NCI-H524 treated with DMSO at 0.1 percent for 48 hours (cell line): ENCODE measurements around the gene DNAH8.
"Not testable (repeated sequence)": the region's sequence is repeated elsewhere in the genome, so short reads cannot be mapped to it uniquely, and the experiment has no call there.

Experiments used
- DNase-seq: peaks from one replicate; lab custom pipeline; 2025; lab: John Stamatoyannopoulos, UW

DNAH8 gene

DNA sequence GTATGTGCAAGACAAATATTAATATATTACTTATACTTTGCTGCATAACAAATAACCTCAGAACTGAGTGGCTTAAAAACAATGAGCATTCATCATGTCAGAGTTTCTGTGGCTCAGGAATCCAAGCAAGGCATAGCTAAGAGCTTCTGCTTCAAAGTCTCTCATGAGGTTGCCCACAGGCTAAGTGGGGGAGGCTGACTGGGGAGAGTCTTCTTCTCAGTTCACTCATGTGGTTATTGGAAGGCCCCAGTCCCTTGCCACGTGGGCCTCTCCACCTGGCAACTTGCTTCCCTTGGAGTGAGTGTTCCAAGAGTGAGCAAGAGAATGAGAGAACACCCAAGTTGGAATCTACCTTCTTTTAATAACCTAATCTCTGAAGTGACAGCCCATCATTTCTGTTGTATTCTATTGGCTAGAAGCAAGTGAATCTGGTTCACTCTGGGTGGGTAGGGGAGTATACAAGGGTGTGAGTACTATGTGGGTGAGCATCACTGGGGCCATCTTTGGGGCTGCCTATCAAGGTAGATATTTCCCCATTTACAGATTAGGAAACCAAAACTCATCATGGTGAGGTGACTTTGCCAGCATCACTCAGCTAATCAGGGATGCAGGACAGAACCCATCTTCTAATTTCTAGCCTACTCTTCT, 36.0 kb downstream of the DNAH8 start:
- no peak for DNase-seq

DNA sequence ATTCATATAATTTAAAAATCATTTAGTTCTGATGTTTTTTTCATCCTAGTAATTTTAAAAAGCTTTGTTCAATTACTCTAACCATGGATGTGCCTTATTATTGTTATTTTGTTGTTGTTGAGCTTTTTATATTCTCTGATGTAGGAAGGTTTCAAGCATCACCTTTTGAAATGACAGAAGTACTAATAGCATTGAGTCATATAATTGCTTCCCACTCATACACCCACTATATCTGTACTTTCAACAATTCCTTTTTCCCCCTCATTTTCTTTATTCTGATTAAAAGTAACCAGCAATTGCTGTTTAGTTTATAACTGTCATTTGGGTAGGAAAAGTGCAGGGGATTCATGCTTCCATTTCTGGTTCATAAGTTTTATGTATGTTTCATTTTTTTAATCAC, 38.6 kb downstream of the DNAH8 start:
- DNase-seq, result no peak

DNA sequence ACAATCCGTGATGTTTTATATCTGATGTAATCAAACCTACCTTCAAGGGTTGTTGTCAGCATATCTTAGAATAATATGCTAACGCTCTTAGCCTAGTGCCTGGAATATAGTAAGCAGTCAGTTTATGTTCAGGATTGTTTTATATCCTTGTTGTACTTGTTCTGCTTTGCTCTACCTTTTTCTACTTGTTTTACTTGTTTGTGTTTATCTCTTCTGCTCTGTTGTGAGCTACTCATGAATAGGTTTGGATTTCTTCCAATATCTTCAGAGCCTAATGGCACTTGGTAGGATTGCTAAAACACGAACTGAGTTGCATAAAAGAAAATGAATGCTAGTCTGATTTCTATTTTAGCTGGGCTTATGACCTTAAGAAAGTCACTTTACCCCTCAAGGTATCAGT, 40.1 kb downstream of the DNAH8 start:
- no peak for DNase-seq

DNA sequence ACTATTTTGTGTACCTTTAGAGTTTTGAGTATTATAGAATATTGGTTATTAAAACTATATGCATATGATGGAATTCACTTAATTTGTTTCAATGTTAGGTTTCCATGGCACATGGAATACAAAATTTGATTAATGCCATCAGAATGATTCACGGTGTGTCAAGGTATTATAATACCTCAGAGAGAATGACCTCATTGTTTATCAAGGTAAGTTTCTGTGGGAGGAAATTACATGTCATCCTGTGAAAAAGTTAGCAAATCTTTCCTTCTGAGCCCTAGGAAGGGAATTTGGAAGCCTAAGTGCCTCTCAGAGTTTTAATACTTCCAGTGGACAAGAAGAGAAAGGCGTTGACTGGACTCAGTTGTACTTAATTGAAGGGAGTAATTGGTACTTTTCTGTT, 40.8 kb downstream of the DNAH8 start:
- DNase-seq, result no peak

DNA sequence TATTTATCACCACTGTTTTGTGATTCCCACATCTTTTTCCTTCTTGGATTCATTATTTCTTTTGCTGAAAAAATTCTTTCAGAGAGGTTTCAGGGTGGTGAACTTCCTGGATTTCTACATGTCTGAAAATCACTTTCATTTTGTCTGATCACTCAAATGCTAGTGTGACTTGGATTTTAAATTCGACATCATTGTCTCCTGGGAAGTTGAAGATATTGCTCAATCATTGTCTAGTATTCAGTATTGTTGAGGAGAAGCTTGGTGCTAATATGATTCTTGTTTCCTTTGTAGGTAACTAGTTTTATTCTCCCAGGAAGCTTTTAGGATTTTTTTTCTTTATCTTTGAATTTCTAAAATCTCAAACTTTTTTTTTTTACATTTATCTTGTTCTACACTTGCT, 45.0 kb downstream of the DNAH8 start:
- no peak for DNase-seq

DNA sequence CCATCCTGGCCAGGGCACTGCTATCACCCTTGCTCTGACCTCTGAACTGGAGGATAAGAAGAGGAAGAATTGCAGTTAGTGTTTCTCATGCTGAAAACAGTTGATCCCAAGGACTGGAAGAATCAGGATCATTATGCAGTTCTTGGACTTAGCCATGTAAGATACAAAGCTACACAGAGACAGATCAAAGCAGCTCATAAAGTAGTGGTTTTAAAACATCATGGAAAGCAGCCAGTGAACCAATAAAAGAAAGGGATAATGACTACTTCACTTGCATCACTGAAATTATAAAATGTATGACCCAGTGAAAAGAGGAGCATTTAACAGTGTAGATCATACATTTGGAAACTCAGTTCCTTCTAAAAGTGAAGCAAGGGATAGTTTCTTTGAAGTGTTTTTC, 47.7 kb downstream of the DNAH8 start:
- no peak for DNase-seq

DNA sequence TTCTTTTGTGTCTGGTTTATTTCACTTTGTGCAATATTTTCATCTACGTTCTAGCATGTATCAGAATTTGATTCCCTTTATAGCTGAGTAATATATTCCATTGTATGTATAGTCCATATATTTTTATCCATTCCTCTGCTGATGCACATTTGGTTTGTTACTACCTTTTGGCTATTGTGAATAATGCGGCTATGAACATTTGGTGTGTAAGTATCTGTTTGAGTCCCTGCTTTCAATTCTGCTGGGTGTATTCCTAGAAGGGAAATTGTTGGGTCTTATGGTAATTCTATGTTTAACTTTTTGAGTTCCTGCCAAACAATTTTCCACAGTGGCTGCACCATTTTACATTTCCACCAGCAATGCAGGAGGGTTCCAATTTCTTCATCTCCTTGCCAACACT, 52.4 kb downstream of the DNAH8 start:
- no peak for DNase-seq

DNA sequence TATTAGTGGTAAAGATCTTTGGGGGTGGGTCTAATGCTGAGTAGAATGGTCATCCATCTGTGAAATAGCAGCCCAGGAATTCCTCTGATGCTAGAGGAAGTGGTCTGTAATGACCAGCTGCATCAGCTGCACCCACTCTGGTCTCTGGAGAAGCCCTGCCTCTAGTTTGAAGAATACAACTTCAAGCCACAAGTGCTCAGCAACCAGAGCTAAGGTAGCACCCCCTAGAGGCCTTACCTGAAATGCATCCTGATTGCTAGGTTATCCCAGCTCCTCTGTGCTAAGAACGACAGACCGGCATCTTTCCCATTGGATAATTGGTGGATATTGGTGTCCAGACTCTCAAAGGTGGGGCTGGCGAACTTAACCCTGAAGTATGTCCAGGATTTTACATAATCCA, 58.2 kb downstream of the DNAH8 start:
- no peak for DNase-seq

DNA sequence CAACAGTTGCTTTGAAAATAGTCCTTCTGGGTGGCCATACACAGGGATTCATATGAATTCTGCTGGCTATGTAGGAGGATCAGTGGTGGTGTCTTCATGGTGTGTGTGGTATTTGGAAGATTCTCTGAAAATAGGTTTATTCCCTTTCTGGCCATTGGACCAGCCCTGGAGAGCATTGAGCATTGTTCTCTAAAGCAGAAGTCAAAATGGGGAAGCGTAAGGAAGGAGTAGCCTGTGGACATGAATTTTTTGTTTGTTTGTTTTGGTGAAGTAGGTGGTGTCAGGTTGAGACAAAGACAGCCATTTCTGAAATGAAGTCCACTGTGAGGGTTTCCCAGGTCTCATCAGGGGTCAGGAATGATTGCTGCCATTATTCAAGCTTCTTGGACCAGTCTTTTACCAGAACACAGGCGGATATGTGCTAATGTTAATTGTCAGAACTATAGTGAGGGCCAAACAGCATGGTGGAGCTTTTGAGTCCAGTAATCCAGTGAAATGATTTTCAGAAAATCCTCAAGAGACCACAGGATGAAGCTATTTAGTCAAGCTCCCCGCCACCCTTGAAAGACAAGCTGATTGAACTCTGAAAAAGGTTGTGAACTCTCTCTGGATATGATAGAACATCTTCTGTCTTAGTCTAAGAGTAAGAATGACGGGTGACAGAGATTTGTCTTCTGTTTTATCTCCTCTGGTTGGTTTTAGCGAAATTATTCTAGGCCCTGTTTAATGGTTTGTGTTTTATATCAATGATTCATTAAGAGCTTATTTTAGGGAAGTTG, 60.0 kb downstream of the DNAH8 start:
- no peak for DNase-seq

DNA sequence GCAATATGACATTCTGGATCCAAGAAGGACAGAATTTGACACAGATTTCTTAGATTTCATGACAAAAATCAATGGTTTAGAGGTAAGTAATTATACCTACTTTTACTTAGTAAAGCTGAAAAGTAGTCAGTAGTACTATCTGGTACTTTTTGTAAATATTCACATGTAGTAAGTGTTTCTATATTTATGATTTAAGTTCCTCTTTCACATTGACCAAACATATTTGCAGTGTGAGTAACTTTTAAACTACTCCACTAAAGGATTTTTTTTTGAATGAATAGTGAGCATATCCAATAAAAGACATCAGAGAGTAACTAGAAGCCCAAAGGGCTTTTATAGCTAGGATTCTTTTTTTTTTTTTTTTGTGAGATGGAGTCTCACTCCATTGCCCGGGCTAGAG, 60.8 kb downstream of the DNAH8 start:
- no peak for DNase-seq

DNA sequence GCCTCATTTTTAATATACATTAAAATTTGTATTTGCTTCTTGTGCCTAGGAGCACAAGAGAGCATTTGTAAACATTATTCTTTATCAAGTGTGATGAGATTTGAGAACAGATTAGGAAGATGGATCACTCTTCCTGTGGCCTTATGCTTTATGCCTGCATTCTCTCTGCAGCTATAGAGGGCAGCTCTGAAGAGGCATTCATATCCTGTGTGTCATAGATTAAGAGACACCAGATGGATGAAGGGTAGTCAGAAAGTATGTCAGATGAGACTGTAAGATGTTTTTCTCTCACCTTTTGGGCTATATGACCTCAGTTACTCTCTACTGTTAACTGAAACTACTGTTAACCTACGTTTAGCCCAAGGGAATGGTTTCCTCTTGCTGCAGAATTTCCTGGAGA, 61.4 kb downstream of the DNAH8 start:
- DNase-seq, result peak; percentile 37

DNA sequence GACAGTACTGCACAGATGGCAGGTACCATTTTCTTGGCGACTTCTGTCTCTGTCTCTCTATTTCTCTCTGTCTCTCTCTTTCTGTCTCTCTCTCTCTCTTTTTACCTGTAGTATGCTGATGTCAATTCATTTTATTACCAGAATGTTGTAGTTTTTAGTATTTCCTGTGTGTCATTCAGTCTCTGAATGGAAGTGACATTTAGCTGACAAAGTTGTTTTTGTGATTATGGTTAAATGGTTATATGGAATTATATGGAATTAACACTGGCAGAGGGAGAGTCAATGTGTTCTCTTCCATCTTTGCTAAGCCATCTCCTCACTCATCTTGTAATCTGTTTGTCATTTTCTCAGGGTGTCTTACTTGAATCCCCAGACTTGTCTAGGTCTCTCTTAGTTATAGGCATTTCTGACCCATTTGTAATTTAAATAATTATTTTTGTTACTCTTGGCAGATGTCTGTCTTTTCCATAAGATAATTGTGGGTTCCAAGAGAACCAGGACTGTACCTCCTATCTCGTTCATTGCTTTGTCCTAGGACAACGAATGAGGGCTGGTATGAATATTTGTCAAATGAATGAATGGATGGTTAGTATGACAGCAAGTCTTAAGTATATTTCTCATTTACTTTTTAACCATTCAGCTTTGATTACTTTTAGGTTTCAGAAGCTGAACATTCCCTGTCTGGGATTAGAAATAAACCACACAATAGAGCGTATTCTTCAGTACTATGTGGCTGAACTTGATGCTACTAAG, 64.4 kb downstream of the DNAH8 start:
- DNase-seq, result no peak

DNA sequence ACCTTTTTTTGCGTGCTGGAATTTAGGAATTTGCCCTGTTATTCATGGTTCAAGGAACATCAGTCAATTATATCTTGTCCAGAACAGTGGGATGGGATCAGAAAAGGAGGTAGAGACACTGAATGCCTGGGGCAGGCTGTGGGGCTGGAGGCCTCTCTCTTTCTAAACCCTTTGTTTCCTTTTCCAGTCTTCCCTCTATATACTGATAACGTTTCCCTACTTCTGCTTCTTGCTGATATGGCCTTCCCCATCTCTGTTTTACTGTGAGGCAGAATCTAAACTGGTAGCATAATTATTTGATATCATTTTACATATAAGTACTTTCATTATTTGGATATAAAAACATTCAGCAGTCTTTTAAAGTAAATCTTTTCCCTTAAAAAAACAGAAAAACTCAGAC, 67.5 kb downstream of the DNAH8 start:
- DNase-seq, result no peak

DNA sequence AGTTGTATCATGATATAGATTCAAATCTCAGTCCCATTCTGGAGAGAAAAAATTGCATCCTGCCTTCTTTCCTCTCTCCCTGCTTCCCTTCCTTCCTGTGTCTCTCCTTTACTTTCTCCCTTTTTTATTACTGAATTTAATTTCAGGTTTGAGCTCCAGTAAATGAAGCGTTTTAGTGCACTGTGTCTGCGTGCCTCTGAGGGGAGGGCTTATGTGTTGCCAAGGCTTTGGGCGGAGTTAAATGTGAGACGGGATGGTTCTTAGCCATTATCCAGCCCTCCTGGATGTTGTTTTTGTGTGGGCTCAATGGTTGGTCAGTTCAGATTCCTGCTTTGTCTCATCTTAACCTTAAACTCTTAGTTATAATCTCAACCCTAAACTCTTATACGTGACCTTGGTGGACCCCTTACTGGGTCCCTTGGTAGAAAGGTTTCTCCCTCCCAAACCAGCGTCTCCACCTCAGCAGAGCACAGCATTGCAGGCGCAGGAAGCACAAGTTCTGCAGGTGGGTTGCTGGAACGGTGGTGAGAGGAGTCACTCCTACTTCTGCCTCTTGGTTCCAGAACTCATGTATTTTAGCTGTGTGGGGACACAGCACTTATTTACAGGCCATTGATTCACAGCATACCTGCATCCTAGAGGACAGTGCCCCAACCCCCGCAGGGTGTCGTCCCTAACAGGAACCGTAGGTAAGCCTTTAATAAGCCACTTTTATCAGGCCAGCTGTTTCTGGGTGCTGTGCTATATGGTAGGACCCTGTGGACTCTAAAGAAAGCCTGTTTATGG, 68.5 kb downstream of the DNAH8 start:
- peak; percentile 29 for DNase-seq

DNA sequence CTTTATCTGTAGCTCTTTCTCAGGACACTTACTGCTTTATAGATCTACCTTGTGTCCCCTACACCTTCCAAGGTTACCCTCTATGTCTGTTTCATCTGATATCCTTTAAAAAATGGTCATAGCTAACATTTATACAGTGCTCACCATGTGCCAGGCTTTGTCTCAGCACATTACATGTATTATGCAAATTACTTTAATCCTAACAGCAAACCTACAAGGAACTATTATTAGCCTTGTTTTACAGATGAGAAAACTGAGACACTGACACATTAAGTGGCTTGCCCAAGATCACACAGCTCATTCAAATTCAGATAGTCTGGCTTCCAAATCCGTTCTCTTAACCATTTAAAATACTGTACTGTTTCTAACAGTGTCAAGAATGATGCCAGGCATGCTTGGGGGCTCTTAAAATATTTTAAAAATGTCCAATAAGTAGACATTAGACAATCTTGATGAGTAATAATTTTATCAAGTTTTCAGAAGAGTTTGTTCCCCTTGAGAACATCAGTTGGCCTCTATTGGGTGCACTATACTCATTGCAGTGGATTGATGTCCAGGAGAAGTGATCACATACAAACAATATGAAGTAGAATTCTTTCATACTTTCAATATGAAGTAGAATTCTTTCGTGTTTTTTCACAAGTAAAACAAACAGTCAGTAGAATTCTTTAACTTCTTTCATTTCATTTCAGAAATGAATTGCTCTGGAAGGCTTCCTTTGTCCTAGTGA, 69.6 kb downstream of the DNAH8 start:
- DNase-seq, result no peak

DNA sequence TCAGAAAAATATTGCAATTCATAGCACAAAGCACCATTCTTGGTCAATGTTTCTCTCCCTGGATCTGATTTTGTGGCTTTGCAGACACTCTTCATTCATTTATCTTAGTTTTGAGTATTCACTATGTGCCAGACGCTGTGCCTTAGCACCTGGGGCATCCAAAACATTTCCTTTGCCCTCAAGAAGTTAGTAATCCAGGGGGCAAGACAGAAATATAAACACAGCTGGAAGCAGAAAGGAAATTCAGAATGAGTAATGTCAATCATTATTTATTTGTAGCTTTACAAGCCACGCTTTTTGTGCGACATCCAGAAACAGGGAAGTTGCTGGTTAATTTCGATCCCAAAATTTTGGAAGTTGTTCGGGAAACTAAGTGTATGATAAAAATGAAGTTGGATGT, 71.4 kb downstream of the DNAH8 start:
- DNase-seq, result no peak

DNA sequence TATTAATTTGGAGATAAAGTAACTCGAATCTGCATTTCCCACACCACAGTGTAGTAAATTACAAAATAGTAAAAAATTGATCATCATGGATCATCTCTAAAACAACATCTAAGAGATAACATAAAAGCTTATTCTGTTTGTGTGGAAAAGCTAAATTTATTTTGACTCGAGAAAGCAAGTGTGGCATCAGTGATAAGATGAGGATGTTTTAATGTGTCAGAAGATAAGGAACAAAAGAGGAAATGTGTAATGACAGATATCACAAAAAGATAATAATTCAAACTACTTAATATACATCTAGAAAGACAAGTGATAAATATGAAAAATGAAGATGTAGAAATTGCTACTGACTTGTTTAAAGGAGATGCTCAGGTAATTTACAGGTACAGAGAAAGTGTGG, 74.1 kb downstream of the DNAH8 start:
- no peak for DNase-seq

DNA sequence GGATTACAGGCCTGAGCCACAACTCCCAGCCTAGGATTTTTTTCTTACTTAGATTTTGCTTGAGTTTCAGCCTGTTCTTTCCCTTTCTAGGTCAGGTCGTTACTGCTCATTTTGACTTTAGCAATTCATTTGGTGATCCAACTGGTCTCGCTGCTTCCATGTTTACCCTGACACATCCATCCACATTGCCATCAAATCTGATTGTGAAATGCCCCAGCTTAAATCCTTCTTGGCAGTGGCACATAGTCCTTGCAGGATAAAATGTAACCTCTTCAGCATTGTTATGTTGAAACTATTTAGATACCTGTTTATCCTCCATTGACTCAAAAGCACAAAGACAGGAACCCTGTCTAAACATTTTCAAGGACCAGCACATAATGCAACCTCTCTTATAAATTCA, 77.2 kb downstream of the DNAH8 start:
- DNase-seq, result no peak

DNA sequence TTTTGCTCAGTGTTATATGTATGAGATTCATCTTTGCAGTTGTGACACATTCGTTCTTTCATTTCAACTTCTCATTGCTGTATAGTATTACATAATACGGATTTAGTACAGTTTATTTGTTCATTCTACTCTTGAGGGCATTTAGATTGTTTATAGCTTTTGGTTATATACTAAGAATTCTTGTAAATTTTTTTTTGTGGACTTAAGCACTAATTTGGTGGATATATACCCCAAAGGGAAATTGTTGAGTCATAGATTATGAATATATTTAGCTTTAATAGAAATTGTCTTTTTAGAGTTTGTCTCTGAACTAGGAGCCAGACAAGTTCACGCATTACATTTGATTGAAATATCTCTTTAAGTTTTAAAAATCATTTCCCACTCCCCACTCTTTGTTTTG, 79.6 kb downstream of the DNAH8 start:
- no peak for DNase-seq

DNA sequence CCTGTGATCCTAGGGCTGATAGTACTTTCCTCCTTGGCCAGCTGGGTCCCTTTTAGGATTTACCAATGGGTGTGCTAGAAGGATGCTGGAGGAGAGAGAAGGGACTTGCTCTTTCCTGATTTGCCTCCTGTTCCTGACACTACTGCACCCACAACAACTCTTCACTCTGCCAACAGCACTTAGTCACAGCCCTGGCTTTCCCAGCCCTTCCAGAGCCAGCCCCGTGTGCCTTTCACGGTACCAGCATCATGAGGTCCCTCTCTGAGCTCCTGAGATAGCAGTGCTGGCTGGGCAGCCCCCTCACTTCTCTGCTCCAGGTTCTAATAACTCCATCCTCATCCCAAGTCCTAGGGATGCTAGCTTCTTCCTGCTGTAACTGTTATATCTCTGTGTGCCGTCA, 80.9 kb downstream of the DNAH8 start:
- no peak for DNase-seq

DNA sequence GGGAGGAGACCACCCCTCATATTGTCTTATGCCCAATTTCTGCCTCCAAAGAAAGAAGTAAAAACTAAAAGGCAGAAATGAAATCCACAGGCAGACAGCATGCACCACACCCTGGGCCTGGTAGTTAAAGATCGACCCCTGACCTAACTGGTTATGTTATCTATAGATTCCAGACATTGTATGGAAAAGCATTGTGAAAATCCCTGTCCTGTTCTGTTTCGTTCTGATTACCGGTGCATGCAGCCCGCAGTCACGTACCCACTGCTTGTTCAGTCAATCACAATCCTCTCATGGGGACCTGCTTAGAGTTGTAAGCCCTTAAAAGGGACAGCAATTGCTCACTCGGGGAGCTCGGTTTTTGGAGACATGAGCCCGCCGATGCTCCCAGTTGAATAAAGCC, 81.3 kb downstream of the DNAH8 start:
- not testable (repeated sequence) for DNase-seq

DNA sequence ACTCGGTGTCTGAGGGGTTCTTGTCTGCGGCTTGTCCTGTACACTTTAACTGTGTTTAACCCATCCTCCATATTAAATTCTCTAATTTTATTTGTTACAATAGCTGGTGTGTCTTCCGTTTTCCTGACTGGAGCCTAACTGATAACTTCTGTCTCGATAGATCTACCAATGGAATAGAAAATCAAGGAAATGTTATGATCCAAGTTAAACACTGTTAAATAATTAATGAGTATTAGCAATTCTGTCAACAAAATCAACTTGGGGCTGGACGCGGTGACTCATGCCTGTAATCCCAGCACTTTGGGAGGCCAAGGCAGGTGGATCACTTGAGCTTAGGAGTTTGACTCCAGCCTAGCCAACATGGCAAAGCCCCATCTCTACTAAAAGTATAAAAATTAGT, 81.7 kb downstream of the DNAH8 start:
- no peak for DNase-seq
